GM12878 (cell line): ENCODE results near the gene COX17. TPM values are rescaled to one million over a fixed set of nuclear protein-coding genes. Genes with fewer than 3 reads are reported as not detected.
A peak's percentile ranks its signal among the peaks of the same experiment; 100 is the strongest.

Experiments
- ATAC-seq: fragments of 200-7000 bp; cut with Tn5 transposase; 3 replicates; pipeline ENCODE4 v1.9.1; 2020; ENCODE audit warnings: mild to moderate bottlenecking, moderate library complexity
- Bru-seq: library from RNA; stranded (reverse); fragments of 400-500 nt; gene quantifications from one replicate; lab custom pipeline; 2021; lab: Mats Ljungman, UMichigan
- BruChase-seq, 2 experiments: library from RNA; stranded (reverse); fragments of 400-500 nt; gene quantifications; one replicate each; lab custom pipeline; 2021; lab: Mats Ljungman, UMichigan
- BruUV-seq: library from RNA; stranded (reverse); fragments of 400-500 nt; replicated peaks from 2 replicates; lab custom pipeline; 2021; lab: Mats Ljungman, UMichigan
- CTCF ChIA-PET: fragments of 300-600 bp; sonication (Branson Sonifier 250); formaldehyde crosslinking; extraction: SDS; loops from one replicate; lab custom pipeline; 2021; ENCODE audit warnings: inconsistent platforms; lab: Yijun Ruan, JAX
- POLR2A ChIA-PET: fragments of 350-600 bp; formaldehyde crosslinking; extraction: SDS; loops from one replicate; lab custom pipeline; 2021; ENCODE audit warnings: inconsistent platforms; lab: Charles Lee
- RAD21 ChIA-PET: fragments of 300-600 bp; sonication (Branson Sonifier 250); formaldehyde crosslinking; loops from one replicate; lab custom pipeline; 2023; ENCODE audit warnings: antibody characterized with exemption; ENCODE audit not compliant: unreplicated experiment; lab: Charles Lee
- SMC1A ChIA-PET: fragments of 300-600 bp; sonication (Branson Sonifier 250); formaldehyde crosslinking; loops from one replicate; lab custom pipeline; 2023; ENCODE audit not compliant: unreplicated experiment, uncharacterized antibody; lab: Charles Lee
- DNase-seq: peaks from one replicate; pipeline ENCODE4 v3.0.0-alpha.2; 2011; ENCODE audit warnings: low read depth, low spot score
- FAIRE-seq: peaks from 3 replicates; lab custom pipeline; 2011; peaks lifted over from hg19 to GRCh38; lab: Jason Lieb, UNC
- H2AFZ ChIP-seq: 2 replicates; pipeline ENCODE4 v1.6.0; 2011; ENCODE audit warnings: low read depth, low read length, control low read depth; ENCODE audit not compliant: control insufficient read depth
- H3K27ac ChIP-seq: 2 replicates; pipeline ENCODE4 v1.5.1; 2011; ENCODE audit warnings: control low read depth; ENCODE audit not compliant: control insufficient read depth, insufficient read depth
- H3K27me3 ChIP-seq, 2 experiments: replicated peaks in 1 of 2; 2 replicates each; pipeline versions ENCODE4 v1.6.0 to v1.6.1; 2011; ENCODE audit warnings: low read length in 1 of 2; ENCODE audit not compliant: control insufficient read depth in 2 of 2, insufficient read depth in 2 of 2
- H3K36me3 ChIP-seq, 2 experiments: 2 replicates each; pipeline ENCODE4 v1.5.1; 2011; ENCODE audit warnings: low read length in 1 of 2; ENCODE audit not compliant: control insufficient read depth in 2 of 2, insufficient read depth in 2 of 2
- H3K4me1 ChIP-seq: 2 replicates; pipeline ENCODE4 v1.6.1; 2011; ENCODE audit warnings: mild to moderate bottlenecking, low read length, moderate library complexity, mixed read lengths; ENCODE audit not compliant: control insufficient read depth, insufficient read depth
- H3K4me2 ChIP-seq: 2 replicates; pipeline ENCODE4 v1.6.0; 2011; ENCODE audit warnings: control low read depth; ENCODE audit not compliant: control insufficient read depth, insufficient read depth
- H3K4me3 ChIP-seq: fragments of 200-600 bp; sonication (generic); 2 replicates; pipeline ENCODE4 v1.5.1; 2016
- H3K79me2 ChIP-seq: 2 replicates; pipeline ENCODE4 v1.6.0; 2011; ENCODE audit warnings: low read length; ENCODE audit not compliant: control insufficient read depth, insufficient read depth
- H3K9ac ChIP-seq: 2 replicates; pipeline ENCODE4 v1.8.0; 2011; ENCODE audit warnings: low read length, control low read depth, mixed read lengths; ENCODE audit not compliant: control insufficient read depth, insufficient read depth
- H3K9me3 ChIP-seq: replicated peaks from 3 replicates; pipeline ENCODE4 v1.5.1; 2011; ENCODE audit warnings: mild to moderate bottlenecking, low read length; ENCODE audit not compliant: control insufficient read depth, insufficient read depth
- H4K20me1 ChIP-seq: 2 replicates; pipeline ENCODE4 v1.6.0; 2011; ENCODE audit not compliant: control insufficient read depth, insufficient read depth
- CBX3 ChIP-seq: fragments of 200-600 bp; sonication (generic); IDR thresholded peaks from 2 replicates; pipeline ENCODE4 v1.6.1; 2016; ENCODE audit warnings: low read depth, borderline replicate concordance
- CEBPB ChIP-seq, 2 experiments: fragments of 150-350 bp in 1 of 2; IDR thresholded peaks; 2 replicates each; pipeline ENCODE4 v1.6.1; 2012 to 2014; ENCODE audit warnings: low read depth in 2 of 2, low read length in 2 of 2, borderline replicate concordance in 1 of 2, inconsistent platforms in 1 of 2
- IRF5 ChIP-seq: fragments of 450-650 bp; IDR thresholded peaks from 2 replicates; pipeline ENCODE4 v1.6.1; 2017; ENCODE audit warnings: borderline replicate concordance
- LARP7 ChIP-seq: fragments of 450-650 bp; IDR thresholded peaks from 2 replicates; pipeline ENCODE4 v1.6.1; 2017; ENCODE audit warnings: mild to moderate bottlenecking
- MEF2B ChIP-seq: fragments of 450-650 bp; IDR thresholded peaks from 2 replicates; pipeline ENCODE4 v1.6.1; 2018; ENCODE audit warnings: mild to moderate bottlenecking, moderate library complexity; ENCODE audit not compliant: partially characterized antibody, poor library complexity, severe bottlenecking
- RAD51 ChIP-seq: fragments of 450-650 bp; IDR thresholded peaks from 2 replicates; pipeline ENCODE4 v1.6.1; 2016; ENCODE audit warnings: moderate library complexity, mild to moderate bottlenecking, inconsistent platforms
- RELB ChIP-seq: fragments of 450-650 bp; IDR thresholded peaks from 2 replicates; pipeline ENCODE4 v1.6.1; 2017; ENCODE audit warnings: low read depth, mild to moderate bottlenecking, moderate library complexity
- RFX5 ChIP-seq: IDR thresholded peaks from 2 replicates; pipeline ENCODE4 v1.6.1; 2011; ENCODE audit warnings: low read depth, low read length, improper control_type of control experiment
- SPI1 ChIP-seq: IDR thresholded peaks from 2 replicates; pipeline ENCODE4 v1.6.1; 2011; ENCODE audit warnings: low read depth, mild to moderate bottlenecking, low read length, moderate library complexity, borderline replicate concordance; ENCODE audit not compliant: insufficient read depth
- SUPT20H ChIP-seq: IDR thresholded peaks from 2 replicates; pipeline ENCODE4 v1.6.1; 2011; ENCODE audit warnings: low read depth, mild to moderate bottlenecking, low read length, moderate library complexity, borderline replicate concordance; ENCODE audit not compliant: control insufficient read depth
- USF1 ChIP-seq: IDR thresholded peaks from 2 replicates; pipeline ENCODE4 v1.6.1; 2011; ENCODE audit warnings: borderline replicate concordance, low read depth, mild to moderate bottlenecking, moderate library complexity, mixed read lengths, low read length; ENCODE audit not compliant: insufficient read depth; ENCODE audit errors: extremely low read length
- WGBS: methylation state at CpG from one replicate; pipeline ENCODE4 v1.1.6; 2016; ENCODE audit warnings: low lambda C conversion rate; ENCODE audit not compliant: insufficient replicate concordance, insufficient coverage; ENCODE audit errors: missing lambda C conversion rate; 5-methylcytosine and 5-hydroxymethylcytosine counted together
- in situ Hi-C: fragments of 300-500 bp; cut with MboI; formaldehyde crosslinking; loops from 9 replicates; pipeline ENCODE4 v1.14.3; 2018; ENCODE audit warnings: mixed read lengths
- intact Hi-C: fragments of 100-400 bp; cut with micrococcal nuclease; formaldehyde crosslinking; loops from one replicate; pipeline ENCODE4 v1.14.2; 2022; ENCODE audit not compliant: unreplicated experiment
- long read RNA-seq, 2 experiments: library from polyadenylated mRNA; unstranded; transcript quantifications; one replicate each; pipeline ENCODE4 v2.0.0, GENCODE V29; 2019 to 2020
- polyA minus RNA-seq, 3 experiments: library from RNA; depleted of rRNA, polyadenylated mRNA; stranded (reverse); fragments of >200 nt; gene quantifications; 2 replicates each; pipeline ENCODE4 v1.2.3, GENCODE V29; 2011
- polyA plus RNA-seq, 11 experiments: library from polyadenylated mRNA; depleted of rRNA in 4 of 11; unstranded in 6 of 11; stranded (reverse) in 5 of 11; fragments of >200 nt; fragmentation: Nextera tagmentation in 4 of 11; fragmentation: Illumina TruSeq in 1 of 11; extraction: Ambion mirVana in 4 of 11; extraction: Trizol in 1 of 11; gene quantifications; 1 replicate in 1 of 11; 2 replicates in 10 of 11; pipeline versions ENCODE4 v1.2.1 to v1.2.3, GENCODE V29; 2011 to 2016; ENCODE audit warnings: inconsistent platforms in 2 of 11, missing spikeins in 2 of 11, low read depth in 1 of 11
- total RNA-seq, 4 experiments: library from RNA; depleted of rRNA in 3 of 4; stranded (reverse); fragments of >200 nt in 3 of 4; fragmentation: Illumina TruSeq in 1 of 4; extraction: Trizol in 1 of 4; gene quantifications; 2 replicates each; pipeline versions ENCODE4 v1.2.1 to v1.2.3, GENCODE V29; 2013 to 2021

The COX17 gene
- total RNA-seq (2013; cell fraction: nucleolus; rRNA removed), result 60.0 and 72.5 TPM in 2 replicates
- total RNA-seq (2014; rRNA removed), result 150 and 153 TPM in 2 replicates
- 191 and 199 TPM in 2 replicates for total RNA-seq (2014; rRNA removed; fragmentation: Illumina TruSeq; extraction: Trizol)
- total RNA-seq (2021), result 111 and 113 TPM in 2 replicates
- polyA plus RNA-seq (2011; ENCODE audit: low read depth), result 48.3 TPM
- polyA plus RNA-seq (2011; rRNA removed), result 112 and 123 TPM in 2 replicates
- 77.3 and 110 TPM in 2 replicates for polyA plus RNA-seq (2011; cell fraction: cytosol; rRNA removed)
- 69.0 and 81.2 TPM in 2 replicates for polyA plus RNA-seq (2011; cell fraction: nucleus; rRNA removed)
- polyA plus RNA-seq (2012), result 164 and 185 TPM in 2 replicates
- polyA plus RNA-seq (2014; fragmentation: Illumina TruSeq; extraction: Trizol), result 53.8 and 115 TPM in 2 replicates
- 100 to 1,000 TPM; 615 to 717 TPM for polyA plus RNA-seq (2014; fragmentation: Nextera tagmentation; extraction: Ambion mirVana)
- 288 and 295 TPM in 2 replicates for polyA plus RNA-seq (2014; rRNA removed)
- 100 to 1,000 TPM; 370 to 376 TPM for polyA plus RNA-seq (2016; fragmentation: Nextera tagmentation; extraction: Ambion mirVana)
- polyA minus RNA-seq (2011; rRNA and poly(A)+ RNA removed), result 37.5 and 48.8 TPM in 2 replicates
- 24.5 and 25.1 TPM in 2 replicates for polyA minus RNA-seq (2011; cell fraction: cytosol; rRNA and poly(A)+ RNA removed)
- 66.6 and 89.7 TPM in 2 replicates for polyA minus RNA-seq (2011; cell fraction: nucleus; rRNA and poly(A)+ RNA removed)
- Bru-seq, nascent RNA, result percentile 97 among the genes with signal in this experiment
- BruChase-seq, experiment 1, labeled RNA remaining after a 6-hour chase, result percentile 92 among the genes with signal in this experiment
- BruChase-seq, experiment 2, labeled RNA remaining after a 2-hour chase, result percentile 92 among the genes with signal in this experiment
- long read RNA-seq, experiment 1, transcript COX17-203 (4 exons, 471 nt), result minor isoform, 5 of 149 reads
- long read RNA-seq, experiment 1, transcript COX17-201 (3 exons, 684 nt), result major isoform, 134 of 149 reads
- long read RNA-seq, experiment 1, partial matches to known transcripts, result 3 of 149 reads
- long read RNA-seq, experiment 1, other reads (novel, unspliced or antisense), result 6 of 149 reads
- long read RNA-seq, experiment 2, transcript COX17-203 (4 exons, 471 nt), result minor isoform, 6 of 200 reads
- long read RNA-seq, experiment 2, transcript COX17-201 (3 exons, 684 nt), result major isoform, 179 of 200 reads
- long read RNA-seq, experiment 2, partial matches to known transcripts, result 6 of 200 reads
- long read RNA-seq, experiment 2, other reads (novel, unspliced or antisense), result 4 of 200 reads

- Histone ChIP-seq H3K36me3 (peaks cover 3 to 8% of the 10 kb centered on the region in 2 experiments; a peak in 3 of 4 replicates), H3K9me3 (no peaks in the 10 kb centered on the region), H3K9ac (peak within 1 kb of the TSS; percentile 92), H3K4me2 (peak within 1 kb of the TSS; percentile 93), H3K4me3 (peak within 1 kb of the TSS; percentile 90), H3K79me2 (peaks cover 46% of the 10 kb centered on the region), H4K20me1 (no peaks in the 10 kb centered on the region), H3K27ac (peak within 1 kb of the TSS; percentile 95), H2AFZ (peak within 1 kb of the TSS; percentile 86), H3K27me3 (no peaks in the 10 kb centered on the region), H3K4me1 (peaks cover 6% of the 10 kb centered on the region)
- WGBS, result under 1% methylated on average over 48 of the region's 54 CpGs
- ATAC-seq (peak; percentile 88), FAIRE-seq (peak; percentile 92), DNase-seq (peak; percentile 99)
- ChIA-PET RAD21 (interaction anchor here (1.0 to 6.6 kb wide), 16 partner anchors 10 to 383 kb away, joined by 3 to 147 read pairs (median 4); partner anchors contain the start of genes ARHGAP31, CD80 and PLA1A), CTCF (interaction anchor here (0.5 to 12.2 kb wide), 10 partner anchors 10 to 436 kb away, joined by 3 to 296 read pairs (median 6); no protein-coding TSS in a partner anchor), POLR2A (interaction anchor here (0.7 to 8.3 kb wide), 15 partner anchors 8 to 215 kb away, joined by 3 to 104 read pairs (median 4); partner anchors contain the start of genes ADPRH and CD80), SMC1A (interaction anchor here (0.5 to 14.0 kb wide), 21 partner anchors 11 to 236 kb away, joined by 3 to 329 read pairs (median 4); partner anchors contain the start of genes CD80 and TIMMDC1)
- intact Hi-C loops (loop anchor here (1.0 to 2.0 kb wide), 5 partner anchors 38 to 214 kb away; partner anchors contain the start of genes CD80 and TMEM39A), in situ Hi-C loops (loop anchor here (5.0 to 25.0 kb wide), 2 partner anchors 80 to 390 kb away; partner anchors contain the start of genes ARHGAP31 and PLA1A)
- BruUV-seq, result no TSS peak
- TF ChIP-seq LARP7 (no peak), CEBPB (IDR thresholded peaks at IDR 0.05; ENCODE audit: borderline replicate concordance in 1 of 2, low read depth in 2 of 2, low read length in 2 of 2) (no peak), RAD51 (no peak), SUPT20H (no peak), RFX5 (0 out of 2 replicates have a peak, but pooled peaks have one; percentile 22), MEF2B (no peak), CBX3 (no peak), SPI1 (no peak), USF1 (no peak), IRF5 (no peak), RELB (peak; percentile 38; the same call in 1 of the 2 replicates)
Measured at GRCh38 chr3:119676771-119677640, at the start of gene COX17. Gene COX17 (minus strand): TSS chr3:119677406. CDS start chr3:119677310, 96 bp downstream.
